GM12865 (cell line): ENCODE measurements around the gene ADAR.

Experiments
- DNase-seq: peaks from one replicate; pipeline ENCODE4 v3.0.0; 2010; ENCODE audit warnings: low read depth
- H3K4me3 ChIP-seq: 2 replicates; pipeline ENCODE4 v1.5.1; 2011; ENCODE audit warnings: mild to moderate bottlenecking, low read depth, low read length, control low read depth
- TF ChIP-seq, protein P1 (sequence below): IDR thresholded peaks from 2 replicates; pipeline ENCODE4 v1.5.1; 2011; ENCODE audit warnings: low read length, control low read depth, low read depth, inconsistent platforms; ENCODE audit not compliant: insufficient read depth; ENCODE audit errors: missing control alignments

Gene ADAR

DNA sequence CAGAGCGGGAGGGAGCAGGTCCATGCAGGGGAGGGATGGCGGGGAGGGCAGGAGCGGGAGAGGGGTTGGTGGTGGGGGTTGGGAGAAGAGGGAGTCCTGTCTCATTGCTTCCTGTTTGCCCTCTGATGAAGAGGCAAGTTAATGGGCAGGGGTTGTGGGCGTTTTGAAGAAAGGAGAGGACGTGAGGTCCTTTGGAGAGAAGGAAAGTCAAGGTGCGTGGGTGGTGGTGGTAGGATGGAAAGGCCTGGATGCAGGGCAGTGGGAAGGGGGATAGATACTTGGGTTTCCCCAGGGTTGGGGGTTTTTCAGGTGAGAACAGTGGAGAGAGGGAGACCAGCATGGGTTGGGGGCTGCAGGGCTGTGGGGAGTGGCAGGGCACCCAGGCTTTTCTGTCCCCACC, 66.8 kb downstream of the ADAR start:
- H3K4me3 ChIP-seq: no peak overlapping the region
- DNase-seq: no peak
- TF ChIP-seq, protein P1, sequence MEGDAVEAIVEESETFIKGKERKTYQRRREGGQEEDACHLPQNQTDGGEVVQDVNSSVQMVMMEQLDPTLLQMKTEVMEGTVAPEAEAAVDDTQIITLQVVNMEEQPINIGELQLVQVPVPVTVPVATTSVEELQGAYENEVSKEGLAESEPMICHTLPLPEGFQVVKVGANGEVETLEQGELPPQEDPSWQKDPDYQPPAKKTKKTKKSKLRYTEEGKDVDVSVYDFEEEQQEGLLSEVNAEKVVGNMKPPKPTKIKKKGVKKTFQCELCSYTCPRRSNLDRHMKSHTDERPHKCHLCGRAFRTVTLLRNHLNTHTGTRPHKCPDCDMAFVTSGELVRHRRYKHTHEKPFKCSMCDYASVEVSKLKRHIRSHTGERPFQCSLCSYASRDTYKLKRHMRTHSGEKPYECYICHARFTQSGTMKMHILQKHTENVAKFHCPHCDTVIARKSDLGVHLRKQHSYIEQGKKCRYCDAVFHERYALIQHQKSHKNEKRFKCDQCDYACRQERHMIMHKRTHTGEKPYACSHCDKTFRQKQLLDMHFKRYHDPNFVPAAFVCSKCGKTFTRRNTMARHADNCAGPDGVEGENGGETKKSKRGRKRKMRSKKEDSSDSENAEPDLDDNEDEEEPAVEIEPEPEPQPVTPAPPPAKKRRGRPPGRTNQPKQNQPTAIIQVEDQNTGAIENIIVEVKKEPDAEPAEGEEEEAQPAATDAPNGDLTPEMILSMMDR: no peak

DNA sequence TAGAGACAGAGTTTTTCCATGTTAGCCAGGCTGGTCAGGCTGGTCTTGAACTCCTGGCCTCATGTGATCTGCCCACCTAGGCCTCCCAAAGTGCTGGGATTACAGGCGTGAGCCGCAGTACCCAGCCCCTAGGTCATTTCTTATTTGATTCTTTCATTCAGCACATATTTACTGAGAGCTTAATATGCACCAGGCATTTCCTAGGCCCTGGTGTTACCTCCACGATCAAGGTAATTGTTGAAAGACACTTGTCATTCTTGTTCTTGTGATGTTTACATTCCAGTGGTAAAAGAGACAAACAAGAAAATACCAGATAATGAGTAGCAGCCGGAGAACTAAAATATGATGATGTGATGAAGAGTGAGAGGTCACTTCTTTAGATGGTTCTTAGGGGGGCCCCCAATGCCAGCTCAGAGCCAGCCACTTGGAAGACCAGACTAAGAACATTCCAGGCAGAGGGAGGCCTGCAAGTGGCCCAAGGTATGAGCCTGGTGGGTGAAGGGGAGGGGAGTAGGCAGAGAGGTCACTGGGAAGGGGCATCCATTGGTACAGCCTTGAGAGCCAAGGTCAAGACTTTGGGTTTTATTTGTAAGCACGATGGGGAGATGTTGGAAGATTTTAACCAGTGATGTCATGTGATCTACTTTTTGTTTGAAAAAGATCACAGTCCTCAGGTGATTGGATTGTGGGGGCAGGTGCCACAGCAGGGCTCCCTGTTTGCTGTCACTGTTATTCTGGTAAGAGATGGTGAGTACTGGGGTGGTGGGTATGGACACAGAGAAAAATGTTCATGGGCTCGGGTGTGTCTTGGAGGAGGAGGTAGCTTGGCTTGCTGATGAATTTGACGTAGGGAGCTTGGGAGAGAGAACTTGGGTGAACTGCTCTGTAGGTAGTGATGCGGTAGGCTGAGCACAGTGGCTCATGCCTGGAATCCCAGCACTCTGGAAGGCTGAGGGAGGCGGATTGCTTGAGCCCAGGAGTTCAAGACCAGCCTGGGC, 68.2 kb downstream of the ADAR start:
- no peak overlapping the region for H3K4me3 ChIP-seq
- TF ChIP-seq, protein P1: no peak
- no peak for DNase-seq

DNA sequence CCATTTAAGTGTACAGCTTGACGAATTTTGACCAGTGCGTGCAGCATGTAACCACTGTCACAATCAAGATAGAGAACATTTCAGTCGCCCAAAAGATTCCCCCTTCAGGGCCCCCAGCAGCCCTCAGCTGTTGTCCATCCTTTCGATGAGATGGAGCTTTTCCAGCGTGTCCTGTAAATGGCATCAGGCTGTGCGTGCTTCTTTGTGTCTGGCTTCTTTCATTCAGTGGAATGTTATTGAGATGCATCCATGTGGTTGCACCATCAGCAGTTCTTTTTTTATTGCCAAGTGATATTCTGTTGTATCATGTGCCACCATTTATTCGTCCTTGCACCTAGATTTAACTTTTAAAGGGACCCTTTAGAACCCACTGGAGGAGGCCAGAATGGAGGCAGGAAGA, 71.4 kb downstream of the ADAR start:
- TF ChIP-seq, protein P1: no peak
- no peak overlapping the region for H3K4me3 ChIP-seq
- no peak for DNase-seq

DNA sequence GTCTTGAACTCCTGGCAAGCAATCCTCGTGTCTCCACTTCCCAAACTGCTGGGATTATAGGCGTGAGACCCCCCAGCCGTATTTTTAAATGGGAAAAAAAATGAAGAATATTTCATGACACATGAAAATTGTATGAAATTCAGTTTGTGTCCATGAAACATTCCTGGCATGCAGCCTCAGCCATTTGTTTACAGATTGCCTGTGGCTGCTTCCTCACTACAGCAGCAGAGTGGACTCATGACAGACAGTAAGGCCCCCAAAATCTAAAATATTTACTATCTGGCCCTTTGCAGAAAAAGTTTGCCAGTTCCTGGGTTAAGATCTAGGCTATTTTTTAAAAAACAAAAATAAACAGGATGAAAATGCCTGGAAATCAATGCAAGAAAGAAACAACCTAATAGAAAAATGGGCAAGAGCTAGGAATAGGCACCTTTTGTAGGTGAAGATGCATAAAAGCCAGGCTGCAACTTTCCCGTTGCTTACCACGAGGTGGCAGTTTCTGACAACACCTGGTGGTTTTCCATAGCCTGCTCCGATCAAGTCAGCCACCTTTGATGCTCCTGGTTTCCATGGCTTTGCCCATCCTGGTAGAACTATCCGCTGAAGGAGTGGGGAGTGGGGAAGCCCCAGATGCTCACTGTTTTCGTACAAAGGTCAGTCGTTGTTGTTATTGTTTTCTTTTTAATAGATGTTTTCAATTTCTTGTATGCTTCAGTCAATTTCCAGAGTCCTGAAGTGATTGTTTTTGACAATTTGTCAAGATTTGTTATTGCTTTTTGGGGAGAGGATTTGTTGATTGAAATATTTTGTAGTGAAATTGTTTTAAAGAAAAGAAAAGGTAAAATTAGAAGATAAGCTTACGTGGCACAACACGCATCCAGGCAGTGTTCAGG, 73.8 kb downstream of the ADAR start:
- DNase-seq: peak; percentile 42
- TF ChIP-seq, protein P1: peak; percentile 47

More for the DNA sequence above, 73.8 kb downstream of the ADAR start:
- no peak overlapping the region for H3K4me3 ChIP-seq
